ENCODE measurements around the gene ATP13A3. TPM values are rescaled to one million over a fixed set of nuclear protein-coding genes. Genes with fewer than 3 reads are reported as not detected.

The ATP13A3 gene
- total and polyA plus RNA-seq, 9 of the 15 experiments (the other 6 are each of a cell fraction or from before 2014, with no cell fraction given) = 16.6 to 135 (median 86.6) TPM

DNA sequence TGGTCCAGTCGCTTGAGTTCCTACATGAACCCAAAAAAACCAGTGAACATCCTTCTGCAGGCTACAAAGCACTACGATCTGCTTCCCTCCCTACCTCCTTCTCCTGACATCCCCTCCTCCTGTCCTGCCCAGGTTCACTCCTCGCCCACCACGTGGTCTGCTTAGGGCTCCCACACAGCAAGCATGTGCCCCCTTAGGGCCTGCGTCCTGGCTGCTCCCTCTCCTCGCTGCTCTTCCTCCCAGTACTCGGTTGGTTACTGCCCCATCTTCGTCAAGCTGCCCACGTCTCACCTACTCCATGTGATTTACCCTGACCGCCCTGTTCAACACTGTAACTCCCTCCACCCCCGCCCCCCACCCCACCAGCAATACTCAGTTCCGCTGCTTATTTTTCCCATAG, 20.8 kb upstream of the ATP13A3 start:
- ChIA-PET POLR2A (interaction anchor here (0.5 to 0.6 kb wide), 2 partner anchors 24 to 33 kb away, joined by 3 read pairs; no protein-coding TSS in a partner anchor), CTCF (ENCODE audit: low intra/inter-chr PET ratio) (no interaction called here)
- H4K20me1 ChIP-seq (replicated peaks; ENCODE audit: control insufficient read depth, insufficient read depth, low read length) = no peaks in the 10 kb centered on the region
- in situ Hi-C loops (cut with MboI) (no loop called here), intact Hi-C loops (cut with micrococcal nuclease) (no loop called here)
- no peak for TF ChIP-seq KAT8 (IDR thresholded peaks at IDR 0.05; ENCODE audit: low read depth)
- TF ChIP-seq RBBP5 (IDR thresholded peaks at IDR 0.05; ENCODE audit: borderline replicate concordance, insufficient read depth, low read length, poor library complexity, severe bottlenecking) = no peak
- no peak for TF ChIP-seq CBFA2T2 (conservative IDR thresholded peaks at IDR 0.05)
- TF ChIP-seq RAD51 (IDR thresholded peaks at IDR 0.05; ENCODE audit: borderline replicate concordance, low read depth) = no peak
- TF ChIP-seq, protein P1, sequence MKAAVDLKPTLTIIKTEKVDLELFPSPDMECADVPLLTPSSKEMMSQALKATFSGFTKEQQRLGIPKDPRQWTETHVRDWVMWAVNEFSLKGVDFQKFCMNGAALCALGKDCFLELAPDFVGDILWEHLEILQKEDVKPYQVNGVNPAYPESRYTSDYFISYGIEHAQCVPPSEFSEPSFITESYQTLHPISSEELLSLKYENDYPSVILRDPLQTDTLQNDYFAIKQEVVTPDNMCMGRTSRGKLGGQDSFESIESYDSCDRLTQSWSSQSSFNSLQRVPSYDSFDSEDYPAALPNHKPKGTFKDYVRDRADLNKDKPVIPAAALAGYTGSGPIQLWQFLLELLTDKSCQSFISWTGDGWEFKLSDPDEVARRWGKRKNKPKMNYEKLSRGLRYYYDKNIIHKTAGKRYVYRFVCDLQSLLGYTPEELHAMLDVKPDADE (conservative IDR thresholded peaks at IDR 0.05; ENCODE audit: control insufficient read depth, low read depth, low read length) = no peak
- TF ChIP-seq, protein P2, sequence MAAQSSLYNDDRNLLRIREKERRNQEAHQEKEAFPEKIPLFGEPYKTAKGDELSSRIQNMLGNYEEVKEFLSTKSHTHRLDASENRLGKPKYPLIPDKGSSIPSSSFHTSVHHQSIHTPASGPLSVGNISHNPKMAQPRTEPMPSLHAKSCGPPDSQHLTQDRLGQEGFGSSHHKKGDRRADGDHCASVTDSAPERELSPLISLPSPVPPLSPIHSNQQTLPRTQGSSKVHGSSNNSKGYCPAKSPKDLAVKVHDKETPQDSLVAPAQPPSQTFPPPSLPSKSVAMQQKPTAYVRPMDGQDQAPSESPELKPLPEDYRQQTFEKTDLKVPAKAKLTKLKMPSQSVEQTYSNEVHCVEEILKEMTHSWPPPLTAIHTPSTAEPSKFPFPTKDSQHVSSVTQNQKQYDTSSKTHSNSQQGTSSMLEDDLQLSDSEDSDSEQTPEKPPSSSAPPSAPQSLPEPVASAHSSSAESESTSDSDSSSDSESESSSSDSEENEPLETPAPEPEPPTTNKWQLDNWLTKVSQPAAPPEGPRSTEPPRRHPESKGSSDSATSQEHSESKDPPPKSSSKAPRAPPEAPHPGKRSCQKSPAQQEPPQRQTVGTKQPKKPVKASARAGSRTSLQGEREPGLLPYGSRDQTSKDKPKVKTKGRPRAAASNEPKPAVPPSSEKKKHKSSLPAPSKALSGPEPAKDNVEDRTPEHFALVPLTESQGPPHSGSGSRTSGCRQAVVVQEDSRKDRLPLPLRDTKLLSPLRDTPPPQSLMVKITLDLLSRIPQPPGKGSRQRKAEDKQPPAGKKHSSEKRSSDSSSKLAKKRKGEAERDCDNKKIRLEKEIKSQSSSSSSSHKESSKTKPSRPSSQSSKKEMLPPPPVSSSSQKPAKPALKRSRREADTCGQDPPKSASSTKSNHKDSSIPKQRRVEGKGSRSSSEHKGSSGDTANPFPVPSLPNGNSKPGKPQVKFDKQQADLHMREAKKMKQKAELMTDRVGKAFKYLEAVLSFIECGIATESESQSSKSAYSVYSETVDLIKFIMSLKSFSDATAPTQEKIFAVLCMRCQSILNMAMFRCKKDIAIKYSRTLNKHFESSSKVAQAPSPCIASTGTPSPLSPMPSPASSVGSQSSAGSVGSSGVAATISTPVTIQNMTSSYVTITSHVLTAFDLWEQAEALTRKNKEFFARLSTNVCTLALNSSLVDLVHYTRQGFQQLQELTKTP (IDR thresholded peaks at IDR 0.05; ENCODE audit: low read depth in 1 of 2, partially characterized antibody in 2 of 2) = no peak
- no peak for TF ChIP-seq ESRRA (IDR thresholded peaks at IDR 0.05; ENCODE audit: borderline replicate concordance, low read depth)
- H3K4me3 ChIP-seq = no peak overlapping the region
- H3K79me2 ChIP-seq (ENCODE audit: control insufficient read depth, insufficient read depth, low read length) = no peaks in the 10 kb centered on the region
- ATAC-seq (no peak), DNase-seq (ENCODE audit: extremely low read depth in 1 of 4, low spot score in 3 of 4) (no peak), FAIRE-seq (no peak)
- H3K9ac ChIP-seq (ENCODE audit: insufficient read depth in 1 of 2, low read depth in 2 of 2, low read length in 2 of 2) = peak overlapping the region in 1 of 2 experiments; percentile 60; a peak in 1 of 4 replicates
- no peaks in the 10 kb centered on the region for H3K9me3 ChIP-seq (replicated peaks; ENCODE audit: control insufficient read depth, insufficient read depth, low read depth, low read length)
- no peaks in the 10 kb centered on the region for H3K27me3 ChIP-seq (ENCODE audit: control insufficient read depth in 2 of 2, insufficient read depth in 2 of 2, low read length in 2 of 2)
- H3K27ac ChIP-seq (ENCODE audit: extremely low read depth, low read depth, low read length) = no peak overlapping the region
- H3K36me3 ChIP-seq (ENCODE audit: control insufficient read depth, insufficient read depth, low read length) = no peaks in the 10 kb centered on the region
- H3K4me2 ChIP-seq (ENCODE audit: insufficient read depth, low read length) = no peak overlapping the region
- no TSS peak for BruUV-seq (replicated peaks)
- H3K9me1 ChIP-seq (ENCODE audit: control insufficient read depth, insufficient read depth, low read length) = no peaks in the 10 kb centered on the region
- H2AFZ ChIP-seq (ENCODE audit: low read depth, low read length) = no peak overlapping the region
- WGBS (ENCODE audit: insufficient coverage, low coverage, missing lambda C conversion rate) = 74% methylated on average over 10 of the region's 12 CpGs
- H3K4me1 ChIP-seq (replicated peaks in 1 of 2; ENCODE audit: control insufficient read depth in 2 of 2, insufficient read depth in 2 of 2, low read length in 2 of 2) = peaks cover 7 to 8% of the 10 kb centered on the region in 2 experiments; a peak in 3 of 5 replicates
